Measurements from ENCODE around the gene SLC2A6.

- TF ChIP-seq, protein P1, sequence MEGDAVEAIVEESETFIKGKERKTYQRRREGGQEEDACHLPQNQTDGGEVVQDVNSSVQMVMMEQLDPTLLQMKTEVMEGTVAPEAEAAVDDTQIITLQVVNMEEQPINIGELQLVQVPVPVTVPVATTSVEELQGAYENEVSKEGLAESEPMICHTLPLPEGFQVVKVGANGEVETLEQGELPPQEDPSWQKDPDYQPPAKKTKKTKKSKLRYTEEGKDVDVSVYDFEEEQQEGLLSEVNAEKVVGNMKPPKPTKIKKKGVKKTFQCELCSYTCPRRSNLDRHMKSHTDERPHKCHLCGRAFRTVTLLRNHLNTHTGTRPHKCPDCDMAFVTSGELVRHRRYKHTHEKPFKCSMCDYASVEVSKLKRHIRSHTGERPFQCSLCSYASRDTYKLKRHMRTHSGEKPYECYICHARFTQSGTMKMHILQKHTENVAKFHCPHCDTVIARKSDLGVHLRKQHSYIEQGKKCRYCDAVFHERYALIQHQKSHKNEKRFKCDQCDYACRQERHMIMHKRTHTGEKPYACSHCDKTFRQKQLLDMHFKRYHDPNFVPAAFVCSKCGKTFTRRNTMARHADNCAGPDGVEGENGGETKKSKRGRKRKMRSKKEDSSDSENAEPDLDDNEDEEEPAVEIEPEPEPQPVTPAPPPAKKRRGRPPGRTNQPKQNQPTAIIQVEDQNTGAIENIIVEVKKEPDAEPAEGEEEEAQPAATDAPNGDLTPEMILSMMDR (conservative IDR thresholded peaks at IDR 0.05 in 1 of 2, IDR thresholded peaks at IDR 0.05 in 1 of 2; ENCODE audit: low read depth in 1 of 2, low read length in 2 of 2) = no peak
- TF ChIP-seq EZH2 (IDR thresholded peaks at IDR 0.05; ENCODE audit: low read length, missing control alignments) = no peak
Measured at GRCh38 chr9:133522073-133522910, 43.4 kb upstream of the SLC2A6 start.
